Mucosa of descending colon (tissue), 3 donors: Measurements from ENCODE around the gene ARL16. TPM values are rescaled to one million over a fixed set of nuclear protein-coding genes. Genes with fewer than 3 reads are reported as not detected.

Source experiments
- ATAC-seq: fragments of 200-7000 bp; cut with Tn5 transposase; one replicate; pipeline ENCODE4 v1.9.1; 2020; ENCODE audit warnings: mild to moderate bottlenecking, moderate library complexity
- DNase-seq, 3 donors: peaks; one replicate each; pipeline ENCODE4 v3.0.0-alpha.2; 2020
- H3K36me3 ChIP-seq: fragments of 200-600 bp; one replicate; pipeline ENCODE4 v1.8.0; 2021; ENCODE audit warnings: low read depth, mild to moderate bottlenecking
- H3K4me1 ChIP-seq: fragments of 200-600 bp; one replicate; pipeline ENCODE4 v1.8.0; 2021; ENCODE audit warnings: low read depth, mild to moderate bottlenecking
- H3K4me3 ChIP-seq: fragments of 200-600 bp; one replicate; pipeline ENCODE4 v1.8.0; 2021; ENCODE audit warnings: mild to moderate bottlenecking
- H3K9me3 ChIP-seq: fragments of 200-600 bp; one replicate; pipeline ENCODE4 v1.8.0; 2021; ENCODE audit warnings: mild to moderate bottlenecking
- intact Hi-C, 2 donors: fragments of 100-400 bp; cut with DNase I in 1 of 2; cut with micrococcal nuclease in 1 of 2; formaldehyde crosslinking; loops; one replicate each; pipeline versions ENCODE4 v1.11.0 to v1.11.1; 2022; cut with DNase I, micrococcal nuclease
- total RNA-seq, 3 donors: library from RNA; stranded (reverse); fragmentation: NEBNext Ultra II Directional in 2 of 3; extraction: Animal tissue kit (Norgen Biotek cat#: 25700) in 2 of 3; gene quantifications; one replicate each; pipeline versions ENCODE4 v1.2.1 to v1.2.4, GENCODE V29; 2021 to 2023
- TF ChIP-seq, protein P1 (sequence below): fragments of 200-600 bp; IDR thresholded peaks from one replicate; pipeline ENCODE4 v1.8.0; 2022; ENCODE audit warnings: antibody characterized with exemption, mild to moderate bottlenecking
- donor health status: DM: no; HTN: no; CAD: no; lungs with moderate emphysema.
- donor health status: DM: no; HTN: no; CAD: no.
- donor health status: DM: no; HTN: yes; CAD: no.

ARL16 gene
- total RNA-seq, 3 donors from 2014 or later, result 14.0 to 27.6 (median 26.1) TPM

DNA sequence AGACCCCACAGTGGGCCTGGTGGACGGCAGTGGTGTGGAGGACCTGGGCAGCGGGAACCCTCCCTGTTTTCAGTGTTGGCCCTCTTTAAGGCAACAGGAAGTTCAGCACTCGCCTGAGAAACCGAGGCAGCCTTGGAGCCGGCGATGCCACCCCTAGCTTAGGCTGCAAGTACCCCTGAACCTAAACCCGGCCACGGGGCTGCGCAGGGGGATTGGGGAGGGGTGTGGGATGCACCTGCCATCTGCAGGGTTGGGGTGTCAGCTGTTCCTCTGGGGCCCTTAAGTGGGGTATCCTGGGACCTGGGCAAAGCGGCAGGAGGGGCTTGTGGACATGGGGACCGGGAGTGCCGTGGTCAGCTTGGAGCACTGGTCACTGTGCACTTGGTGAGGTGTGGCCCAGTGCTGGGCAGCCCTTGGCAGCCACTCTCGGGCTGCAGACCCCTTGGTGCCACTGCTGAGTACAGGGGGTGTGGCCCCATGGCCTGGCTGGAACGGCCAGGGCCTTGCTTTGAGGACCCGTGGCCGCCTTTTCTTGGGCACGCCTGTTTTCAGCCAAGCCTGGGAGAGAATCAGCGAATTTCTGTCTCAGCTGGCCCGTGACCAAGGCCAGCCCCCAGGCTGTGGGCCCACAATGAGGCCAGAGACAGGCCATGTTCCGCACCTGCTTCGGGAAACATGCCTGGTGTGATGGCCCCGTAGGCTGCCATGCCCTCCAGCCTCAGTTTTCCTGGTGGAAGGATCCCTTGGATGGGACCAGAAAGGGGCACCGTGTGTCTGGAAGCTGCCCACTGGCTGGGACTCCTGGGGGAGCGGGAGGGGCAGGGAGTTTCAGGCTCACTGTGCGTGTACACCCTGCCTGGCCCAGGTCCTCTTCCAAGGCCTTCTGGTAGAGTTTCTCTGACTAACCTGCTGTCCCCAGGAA, 24.4 kb upstream of the ARL16 start:
- Histone ChIP-seq H3K4me1 (peaks cover 37% of the 10 kb centered on the region), H3K9me3 (no peaks in the 10 kb centered on the region), H3K4me3 (no peak overlapping the region), H3K36me3 (no peaks in the 10 kb centered on the region)
- TF ChIP-seq, protein P1, sequence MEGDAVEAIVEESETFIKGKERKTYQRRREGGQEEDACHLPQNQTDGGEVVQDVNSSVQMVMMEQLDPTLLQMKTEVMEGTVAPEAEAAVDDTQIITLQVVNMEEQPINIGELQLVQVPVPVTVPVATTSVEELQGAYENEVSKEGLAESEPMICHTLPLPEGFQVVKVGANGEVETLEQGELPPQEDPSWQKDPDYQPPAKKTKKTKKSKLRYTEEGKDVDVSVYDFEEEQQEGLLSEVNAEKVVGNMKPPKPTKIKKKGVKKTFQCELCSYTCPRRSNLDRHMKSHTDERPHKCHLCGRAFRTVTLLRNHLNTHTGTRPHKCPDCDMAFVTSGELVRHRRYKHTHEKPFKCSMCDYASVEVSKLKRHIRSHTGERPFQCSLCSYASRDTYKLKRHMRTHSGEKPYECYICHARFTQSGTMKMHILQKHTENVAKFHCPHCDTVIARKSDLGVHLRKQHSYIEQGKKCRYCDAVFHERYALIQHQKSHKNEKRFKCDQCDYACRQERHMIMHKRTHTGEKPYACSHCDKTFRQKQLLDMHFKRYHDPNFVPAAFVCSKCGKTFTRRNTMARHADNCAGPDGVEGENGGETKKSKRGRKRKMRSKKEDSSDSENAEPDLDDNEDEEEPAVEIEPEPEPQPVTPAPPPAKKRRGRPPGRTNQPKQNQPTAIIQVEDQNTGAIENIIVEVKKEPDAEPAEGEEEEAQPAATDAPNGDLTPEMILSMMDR, result no peak
- intact Hi-C loops, result no loop called here
- no peak for DNase-seq
- no peak for ATAC-seq

GRCh38 chr17:81706757-81707624, 23.4 kb upstream of the ARL16 start:
- ATAC-seq (no peak), DNase-seq (peak in 1 of 3 donors; percentile 55)
- H3K36me3 ChIP-seq, result no peaks in the 10 kb centered on the region
- H3K4me3 ChIP-seq, result no peak overlapping the region
- intact Hi-C loops, result no loop called here
- peaks cover 37% of the 10 kb centered on the region for H3K4me1 ChIP-seq
- TF ChIP-seq, protein P1, result no peak
- H3K9me3 ChIP-seq, result no peaks in the 10 kb centered on the region

GRCh38 chr17:81706232-81706611, 22.6 kb upstream of the ARL16 start:
- intact Hi-C loops, result no loop called here
- no peak for ATAC-seq
- H3K36me3 ChIP-seq, result no peaks in the 10 kb centered on the region
- TF ChIP-seq, protein P1, result no peak
- peaks cover 42% of the 10 kb centered on the region for H3K4me1 ChIP-seq
- no peak for DNase-seq
- no peaks in the 10 kb centered on the region for H3K9me3 ChIP-seq
- H3K4me3 ChIP-seq, result no peak overlapping the region

GRCh38 chr17:81705518-81706231, 22.1 kb upstream of the ARL16 start:
- H3K36me3 ChIP-seq, result no peaks in the 10 kb centered on the region
- intact Hi-C loops, result no loop called here
- ATAC-seq (no peak), DNase-seq (no peak)
- TF ChIP-seq, protein P1, result no peak
- H3K4me1 ChIP-seq, result peaks cover 41% of the 10 kb centered on the region
- no peaks in the 10 kb centered on the region for H3K9me3 ChIP-seq
- H3K4me3 ChIP-seq, result no peak overlapping the region
